ENCODE data around the gene SORCS3. TPM values are rescaled to one million over a fixed set of nuclear protein-coding genes. Genes with fewer than 3 reads are reported as not detected.

Gene SORCS3
- total RNA-seq, 1 experiment from 2014 or later: not detected

- ATAC-seq (no peak), DNase-seq (ENCODE audit: low read depth, low spot score) (no peak)
- intact Hi-C loops (cut with micrococcal nuclease; ENCODE audit: unreplicated experiment): no loop called here
Measured at GRCh38 chr10:104735036-104735756, 94.1 kb downstream of the SORCS3 start.

DNA sequence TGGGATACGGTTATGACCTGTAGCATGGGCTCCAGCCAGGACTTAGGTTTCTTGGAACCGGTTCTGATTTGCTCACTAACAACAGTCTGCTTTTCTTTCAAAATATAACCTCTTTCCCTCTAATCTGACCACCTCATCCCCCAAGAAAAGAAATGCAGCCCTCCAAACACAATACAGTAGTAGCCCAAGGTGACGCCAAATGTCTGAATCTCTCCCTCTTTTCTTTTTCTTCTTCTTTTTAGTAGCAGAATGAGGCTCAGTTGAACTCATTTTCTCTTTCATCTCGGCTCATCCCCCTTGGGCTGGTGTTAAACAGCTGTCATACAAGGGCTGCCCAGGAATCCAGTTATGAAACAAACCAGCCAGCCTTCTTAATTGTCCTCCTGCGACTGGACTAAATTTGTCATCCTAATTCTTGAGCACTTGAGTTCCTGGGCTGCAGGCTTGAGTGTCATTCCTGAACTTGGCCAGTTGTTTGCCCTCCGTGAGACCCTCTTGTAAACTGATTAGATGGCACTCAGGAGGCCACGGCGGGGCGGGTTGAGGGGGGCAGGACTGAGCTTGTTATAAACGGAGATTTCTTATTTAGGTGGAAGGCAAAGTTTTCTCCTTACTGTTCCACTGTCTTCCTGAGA is 94.8 kb downstream of the SORCS3 start:
- peaks cover 6% of the 10 kb centered on the region; the same call in 1 of the 2 replicates for H3K27me3 ChIP-seq (ENCODE audit: control insufficient read depth, insufficient read depth, low read length)
- H3K4me3 ChIP-seq (ENCODE audit: low read depth in 2 of 2, low read length in 2 of 2): no peak overlapping the region
- H3K9me3 ChIP-seq (ENCODE audit: control insufficient read depth, insufficient read depth, low read depth, low read length): no peaks in the 10 kb centered on the region
- no peak overlapping the region for H3K27ac ChIP-seq (ENCODE audit: low read length)
- intact Hi-C loops (cut with micrococcal nuclease; ENCODE audit: unreplicated experiment): no loop called here
- DNase-seq (ENCODE audit: low read depth, low spot score) (no peak), ATAC-seq (no peak)
- no peaks in the 10 kb centered on the region for H3K36me3 ChIP-seq (ENCODE audit: control insufficient read depth, insufficient read depth, low read length)
- in situ Hi-C loops (cut with HindIII; ENCODE audit: low pct_unique_long_range_greater_than_20kb, low sequenced_read_pairs): no loop called here
- ChIA-PET CTCF (no interaction called here), POLR2A (no interaction called here)
- TF ChIP-seq CTCF (IDR thresholded peaks at IDR 0.05) (no peak), POLR2AphosphoS5 (IDR thresholded peaks at IDR 0.05; ENCODE audit: low read depth, low read length) (no peak), TCF7L2 (IDR thresholded peaks at IDR 0.05; ENCODE audit: low read depth, low read length) (no peak), SIN3A (IDR thresholded peaks at IDR 0.05; ENCODE audit: borderline replicate concordance, insufficient read depth, low read depth, low read length) (no peak)
- TF ChIP-seq, protein P1, sequence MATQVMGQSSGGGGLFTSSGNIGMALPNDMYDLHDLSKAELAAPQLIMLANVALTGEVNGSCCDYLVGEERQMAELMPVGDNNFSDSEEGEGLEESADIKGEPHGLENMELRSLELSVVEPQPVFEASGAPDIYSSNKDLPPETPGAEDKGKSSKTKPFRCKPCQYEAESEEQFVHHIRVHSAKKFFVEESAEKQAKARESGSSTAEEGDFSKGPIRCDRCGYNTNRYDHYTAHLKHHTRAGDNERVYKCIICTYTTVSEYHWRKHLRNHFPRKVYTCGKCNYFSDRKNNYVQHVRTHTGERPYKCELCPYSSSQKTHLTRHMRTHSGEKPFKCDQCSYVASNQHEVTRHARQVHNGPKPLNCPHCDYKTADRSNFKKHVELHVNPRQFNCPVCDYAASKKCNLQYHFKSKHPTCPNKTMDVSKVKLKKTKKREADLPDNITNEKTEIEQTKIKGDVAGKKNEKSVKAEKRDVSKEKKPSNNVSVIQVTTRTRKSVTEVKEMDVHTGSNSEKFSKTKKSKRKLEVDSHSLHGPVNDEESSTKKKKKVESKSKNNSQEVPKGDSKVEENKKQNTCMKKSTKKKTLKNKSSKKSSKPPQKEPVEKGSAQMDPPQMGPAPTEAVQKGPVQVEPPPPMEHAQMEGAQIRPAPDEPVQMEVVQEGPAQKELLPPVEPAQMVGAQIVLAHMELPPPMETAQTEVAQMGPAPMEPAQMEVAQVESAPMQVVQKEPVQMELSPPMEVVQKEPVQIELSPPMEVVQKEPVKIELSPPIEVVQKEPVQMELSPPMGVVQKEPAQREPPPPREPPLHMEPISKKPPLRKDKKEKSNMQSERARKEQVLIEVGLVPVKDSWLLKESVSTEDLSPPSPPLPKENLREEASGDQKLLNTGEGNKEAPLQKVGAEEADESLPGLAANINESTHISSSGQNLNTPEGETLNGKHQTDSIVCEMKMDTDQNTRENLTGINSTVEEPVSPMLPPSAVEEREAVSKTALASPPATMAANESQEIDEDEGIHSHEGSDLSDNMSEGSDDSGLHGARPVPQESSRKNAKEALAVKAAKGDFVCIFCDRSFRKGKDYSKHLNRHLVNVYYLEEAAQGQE (IDR thresholded peaks at IDR 0.05; ENCODE audit: insufficient read depth in 1 of 2, low read depth in 2 of 2, low read length in 1 of 2): no peak
- BruUV-seq (replicated peaks): no TSS peak
- no peaks in the 10 kb centered on the region for H3K4me1 ChIP-seq (ENCODE audit: control insufficient read depth, insufficient read depth, low read length)

More at GRCh38 chr10:104735036-104735756, 94.1 kb downstream of the SORCS3 start:
- H3K4me1 ChIP-seq (ENCODE audit: control insufficient read depth, insufficient read depth, low read length): no peaks in the 10 kb centered on the region
- peaks cover 4% of the 10 kb centered on the region; the same call in 1 of the 2 replicates for H3K27me3 ChIP-seq (ENCODE audit: control insufficient read depth, insufficient read depth, low read length)
- CTCF ChIA-PET: interaction anchor here (0.6 kb wide), 1 partner anchor 222 kb away, joined by 4 read pairs; no protein-coding TSS in a partner anchor
- in situ Hi-C loops (cut with HindIII; ENCODE audit: low pct_unique_long_range_greater_than_20kb, low sequenced_read_pairs): no loop called here
- H3K36me3 ChIP-seq (ENCODE audit: control insufficient read depth, insufficient read depth, low read length): no peaks in the 10 kb centered on the region
- no TSS peak for BruUV-seq (replicated peaks)
- no peak overlapping the region for H3K4me3 ChIP-seq (ENCODE audit: low read depth in 2 of 2, low read length in 2 of 2)
- H3K27ac ChIP-seq (ENCODE audit: low read length): no peak overlapping the region
- no peak for TF ChIP-seq SIN3A (IDR thresholded peaks at IDR 0.05; ENCODE audit: borderline replicate concordance, insufficient read depth, low read depth, low read length)
- TF ChIP-seq CTCF (IDR thresholded peaks at IDR 0.05): no peak
- TF ChIP-seq TCF7L2 (IDR thresholded peaks at IDR 0.05; ENCODE audit: low read depth, low read length): no peak
- TF ChIP-seq POLR2AphosphoS5 (IDR thresholded peaks at IDR 0.05; ENCODE audit: low read depth, low read length): no peak
- TF ChIP-seq, protein P1 (IDR thresholded peaks at IDR 0.05; ENCODE audit: insufficient read depth in 1 of 2, low read depth in 2 of 2, low read length in 1 of 2): no peak
- no peaks in the 10 kb centered on the region for H3K9me3 ChIP-seq (ENCODE audit: control insufficient read depth, insufficient read depth, low read depth, low read length)
- POLR2A ChIA-PET: no interaction called here
